Activated T-cell treated with anti-CD3 and anti-CD28 coated beads for 24 hours (primary cell): ENCODE data around the gene RALGAPA2.

ENCODE experiments used
- DNase-seq: peaks from one replicate; pipeline ENCODE4 v3.0.0-alpha.2; 2020; ENCODE audit warnings: low read depth

RALGAPA2 gene

DNA sequence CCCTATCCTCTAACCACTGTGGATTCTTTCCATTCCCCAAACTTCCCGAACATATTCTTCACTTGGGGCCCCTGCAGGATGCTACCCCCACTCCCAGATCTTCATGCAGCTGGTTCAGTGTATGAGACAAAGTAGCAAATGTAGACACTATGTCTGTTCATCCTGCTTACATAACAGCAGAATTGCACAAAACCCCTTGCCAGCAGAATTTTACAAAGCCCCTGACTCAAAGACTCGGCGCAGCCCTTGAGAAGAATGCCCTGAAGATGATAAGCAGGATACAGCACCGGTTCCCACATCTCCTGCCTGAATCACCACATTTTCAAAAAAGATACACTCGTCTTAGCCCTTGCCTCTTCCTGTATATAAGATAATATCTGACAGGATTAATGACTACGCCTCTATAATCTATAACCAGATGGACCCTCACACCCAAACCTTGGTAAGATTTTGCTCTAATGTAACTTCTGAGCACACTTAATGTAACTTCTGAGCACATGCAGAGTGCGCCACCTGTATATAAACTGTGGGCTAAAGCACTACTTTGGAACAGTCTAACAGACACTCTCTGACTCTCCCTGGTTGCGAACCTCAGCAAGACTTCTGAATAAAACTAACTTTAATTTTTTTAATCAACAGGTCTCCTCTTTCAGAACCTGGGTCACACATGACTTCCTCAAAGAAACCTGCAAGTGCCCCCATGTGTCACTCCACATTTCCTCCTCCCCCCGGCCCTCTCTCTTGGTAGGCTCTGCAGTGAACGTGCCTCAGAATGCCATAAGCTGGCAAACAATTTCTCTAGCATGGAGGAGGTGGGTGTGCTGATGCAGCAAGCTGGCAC is 28.7 kb downstream of the RALGAPA2 start:
- DNase-seq = no peak

DNA sequence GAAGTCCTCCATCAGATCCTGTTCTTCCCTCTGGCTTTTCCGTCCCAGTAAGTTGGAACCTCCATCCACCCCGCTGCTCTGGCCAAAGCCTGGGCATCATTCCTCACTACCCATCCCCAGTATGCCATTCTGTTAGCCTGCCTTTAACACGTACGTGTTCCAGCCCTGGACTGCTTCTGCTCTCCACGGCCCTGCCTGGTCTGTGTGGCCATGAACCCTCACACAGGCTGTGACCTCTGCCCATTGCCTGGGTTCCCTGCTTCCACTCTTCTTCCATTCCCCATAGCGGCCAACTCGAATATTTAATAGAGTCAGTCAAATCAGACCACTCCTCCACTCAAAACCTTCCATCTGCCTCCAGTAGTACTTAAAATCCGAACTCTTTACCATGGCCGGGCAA is 29.4 kb downstream of the RALGAPA2 start:
- no peak for DNase-seq

DNA sequence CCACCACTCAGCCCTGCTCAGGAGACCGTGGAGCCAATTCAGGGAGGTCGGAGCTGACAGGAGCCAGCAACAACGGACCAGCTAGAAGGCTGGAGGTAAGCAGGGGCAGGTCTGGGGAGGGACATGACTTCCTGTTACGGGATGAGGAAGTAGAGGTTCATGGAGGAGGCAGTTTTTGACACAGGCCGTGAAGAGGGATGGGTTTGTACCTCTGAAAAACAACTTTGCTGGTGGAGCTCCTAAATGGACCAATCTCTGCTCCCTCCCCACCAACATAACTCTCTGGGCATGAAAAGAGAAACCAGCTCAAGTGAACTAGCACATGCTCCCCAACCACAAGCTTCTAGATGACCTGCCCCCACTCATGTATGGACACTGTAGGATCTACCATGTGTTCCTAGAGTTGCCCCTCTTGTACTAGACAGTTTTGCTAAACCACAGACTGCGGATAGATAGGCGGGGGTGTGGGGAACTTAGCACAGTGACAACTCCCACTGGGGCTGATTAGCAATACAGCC is 31.4 kb downstream of the RALGAPA2 start:
- no peak for DNase-seq

DNA sequence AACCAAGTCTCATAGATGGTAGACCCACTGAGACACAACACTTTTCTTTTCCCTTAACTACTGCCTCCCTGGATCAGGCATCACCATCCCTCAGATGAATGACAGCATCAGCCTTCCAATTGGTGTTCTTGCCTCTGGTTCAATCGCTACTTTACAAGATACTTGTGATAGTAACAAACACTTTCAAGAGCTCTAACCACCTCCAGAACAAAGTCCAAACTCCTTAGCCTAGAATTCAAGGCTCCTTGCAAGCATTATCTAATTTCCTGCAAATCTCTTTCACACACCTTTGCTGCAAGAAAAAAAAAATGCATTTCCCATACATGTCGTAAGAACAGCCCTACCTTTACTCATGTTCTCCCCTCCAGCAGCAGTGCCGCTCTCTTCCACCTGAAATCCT is 33.1 kb downstream of the RALGAPA2 start:
- no peak for DNase-seq

DNA sequence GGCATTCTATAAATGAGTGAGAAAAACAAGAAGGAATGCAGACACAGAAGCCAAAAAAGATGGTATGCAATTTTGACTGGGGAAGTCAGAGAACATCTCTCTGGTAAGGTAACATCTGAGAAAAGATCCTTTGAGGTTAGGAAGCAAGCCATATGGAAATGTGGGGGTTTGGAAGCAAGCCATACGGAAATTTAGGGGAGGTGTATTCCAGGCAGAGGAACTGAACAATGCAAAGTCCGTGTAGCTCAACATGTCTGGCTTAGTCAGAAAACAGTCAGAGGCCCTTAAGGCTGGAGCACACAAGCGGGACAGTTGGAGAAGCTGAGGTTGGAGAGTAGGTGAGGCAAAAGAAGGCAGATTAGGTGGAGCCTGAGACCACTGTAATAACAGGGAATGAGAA is 35.3 kb downstream of the RALGAPA2 start:
- no peak for DNase-seq

DNA sequence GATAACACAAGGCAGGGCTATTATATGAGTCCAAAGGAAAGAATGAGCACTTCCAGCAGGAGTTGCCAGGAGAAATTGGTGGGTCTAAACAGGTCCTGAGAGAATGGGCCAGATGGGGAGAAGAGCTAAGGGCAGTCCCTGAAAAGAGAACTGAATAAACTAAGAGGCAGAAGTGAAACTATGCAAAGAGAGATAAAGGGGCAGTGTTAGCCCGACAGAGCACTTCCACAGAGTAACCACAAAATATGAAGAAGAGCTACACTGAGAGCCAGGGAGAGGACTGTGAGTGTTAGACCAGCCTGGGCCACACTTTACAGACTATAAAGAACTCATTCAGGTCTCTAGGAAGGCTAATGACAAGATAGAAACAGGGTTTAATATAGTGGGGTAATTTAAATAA is 43.8 kb downstream of the RALGAPA2 start:
- no peak for DNase-seq

DNA sequence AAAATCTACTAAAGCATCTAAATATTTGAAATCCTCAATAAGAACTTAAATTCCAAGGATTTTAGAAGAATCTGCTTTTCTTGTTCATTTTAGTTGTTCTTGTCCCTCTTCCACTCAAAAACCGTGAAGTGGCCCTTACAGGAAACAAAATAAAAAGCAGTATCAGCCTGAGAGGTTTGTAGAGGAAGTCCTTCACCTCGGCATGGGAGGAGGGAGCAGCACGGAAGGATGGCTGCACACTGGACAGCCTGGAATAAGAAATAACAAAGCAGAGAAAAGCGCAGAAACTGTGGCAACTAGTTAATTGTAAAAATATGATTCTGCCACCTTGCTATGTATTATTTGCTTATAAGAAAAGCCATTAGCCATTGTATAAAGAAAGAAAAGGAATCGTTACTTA is 46.1 kb downstream of the RALGAPA2 start:
- no peak for DNase-seq

DNA sequence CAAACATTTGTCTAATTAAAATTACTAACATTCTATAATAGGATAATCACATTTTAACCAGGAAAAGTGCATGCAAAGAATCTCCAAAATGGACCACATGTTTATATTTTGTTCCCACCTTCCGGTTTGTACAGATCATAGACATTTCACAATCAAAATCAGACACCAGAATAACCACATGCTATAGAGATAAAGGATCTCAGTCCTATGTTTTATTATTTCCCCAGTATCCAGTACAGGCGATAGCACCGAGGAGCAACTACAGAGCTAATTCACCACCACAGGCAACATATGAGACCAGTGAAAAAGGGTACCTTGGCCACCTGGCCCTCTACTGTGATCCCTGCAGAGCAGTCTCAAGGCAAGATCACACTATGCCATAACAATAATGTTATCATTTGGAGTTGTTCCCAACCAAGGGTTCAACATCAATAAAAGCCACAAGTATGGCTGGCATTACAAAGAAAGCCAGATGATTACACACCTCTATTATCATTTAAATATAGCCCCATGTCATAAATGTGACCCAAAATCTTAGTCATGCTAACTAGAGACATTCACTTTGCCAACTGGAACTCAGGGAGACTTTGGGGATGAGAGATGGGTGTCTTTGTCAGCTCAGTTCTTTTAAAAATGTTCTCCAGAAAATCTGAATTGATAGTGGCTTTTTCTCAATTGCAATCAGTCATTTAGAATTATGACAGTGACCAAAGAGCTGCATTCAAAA is 46.7 kb downstream of the RALGAPA2 start:
- no peak for DNase-seq

DNA sequence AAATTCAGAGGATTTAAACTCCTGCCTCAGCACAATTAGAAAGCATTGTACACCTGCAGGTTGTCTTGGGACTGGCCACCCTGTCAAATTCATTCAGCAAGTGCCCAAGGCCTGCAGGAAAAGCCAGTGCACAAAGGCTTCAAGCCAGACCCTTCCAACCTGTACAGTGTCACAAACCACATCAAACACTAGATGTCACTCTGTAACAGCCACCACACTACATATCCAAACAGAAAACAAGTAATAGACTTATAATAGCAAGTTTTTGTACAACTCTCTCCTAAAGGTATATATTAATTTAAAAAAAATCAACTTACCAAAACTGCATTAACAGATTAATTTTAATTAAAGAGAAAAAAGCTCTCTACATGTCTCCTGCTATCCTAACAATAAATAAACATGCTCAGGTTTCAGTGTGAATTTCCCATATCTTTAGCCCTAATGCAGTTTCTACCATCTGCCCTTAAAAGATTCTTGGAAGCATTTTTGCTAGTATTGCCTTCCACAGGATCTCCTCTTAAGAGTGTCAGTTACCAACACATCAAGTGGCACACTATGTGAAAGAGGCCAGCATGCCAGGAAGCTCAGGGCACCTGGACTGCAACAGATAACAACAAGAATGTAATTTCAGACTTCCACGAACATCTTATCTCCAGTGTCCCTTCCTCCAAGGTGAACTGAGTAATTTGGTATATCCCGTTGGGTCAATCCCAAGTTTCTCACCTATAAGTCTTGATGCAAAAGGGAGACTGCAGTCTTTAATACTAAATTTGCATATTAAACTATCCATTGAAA is 47.5 kb downstream of the RALGAPA2 start:
- no peak for DNase-seq

DNA sequence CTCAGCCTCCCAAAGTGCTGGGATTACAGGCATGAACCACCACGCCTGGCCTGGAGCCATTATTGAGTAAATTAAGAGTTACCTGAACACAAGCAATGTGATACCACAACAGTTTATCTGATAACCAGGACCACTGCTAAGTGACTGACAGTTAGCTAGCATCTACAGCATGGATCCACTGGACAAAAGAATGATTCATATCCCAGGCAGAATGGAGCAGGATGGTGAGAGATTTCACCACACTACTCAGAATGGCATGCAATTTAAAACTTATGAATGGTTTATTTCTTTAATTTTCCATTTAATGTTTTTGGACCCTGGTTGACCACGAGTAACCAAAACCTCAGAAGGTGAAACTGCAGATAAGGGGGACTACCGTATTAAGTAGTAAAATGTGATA is 48.6 kb downstream of the RALGAPA2 start:
- DNase-seq = no peak

DNA sequence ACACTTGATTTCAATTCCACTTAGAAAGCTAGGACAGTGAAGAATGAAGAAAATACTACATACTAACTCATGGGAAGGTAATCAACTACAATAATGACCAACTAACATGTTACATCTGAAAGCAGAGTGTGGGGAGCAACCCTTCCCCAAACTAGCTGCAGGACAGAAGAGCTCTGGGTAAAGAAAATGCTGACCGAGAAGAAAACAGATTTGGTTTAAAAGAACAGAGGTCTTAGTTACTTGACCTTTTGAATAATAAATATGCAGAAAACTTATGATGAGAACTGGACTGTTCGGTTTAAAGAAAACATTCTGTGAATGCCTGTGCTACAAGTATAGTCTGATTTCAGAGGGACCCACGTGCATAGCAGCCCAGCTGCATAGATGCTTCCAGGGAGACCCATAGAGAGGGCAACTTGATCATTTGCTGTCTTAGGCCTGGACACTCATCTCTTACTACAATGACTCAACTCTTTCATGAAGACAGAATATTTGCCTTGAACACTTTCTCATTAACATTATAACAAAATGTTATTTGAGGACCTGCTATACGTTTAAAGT is 53.5 kb downstream of the RALGAPA2 start:
- no peak for DNase-seq

DNA sequence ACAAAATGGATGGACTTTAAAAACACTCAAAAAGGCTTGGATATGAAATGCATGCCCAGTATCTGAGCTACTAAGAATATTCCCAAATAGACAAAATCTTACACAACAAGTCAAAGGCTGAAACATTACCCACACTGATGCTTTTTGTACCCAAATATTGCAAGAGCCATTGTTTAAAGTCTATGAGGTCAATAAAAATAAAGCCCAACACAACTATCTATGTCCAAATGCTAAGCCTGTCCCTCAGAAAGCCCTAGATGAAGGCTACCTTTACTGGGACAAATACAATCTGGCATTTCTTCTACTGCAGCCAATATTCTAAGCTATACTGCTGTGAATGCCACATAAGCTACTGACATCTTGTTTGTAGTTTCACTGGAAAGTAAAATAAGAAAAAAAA is 54.3 kb downstream of the RALGAPA2 start:
- no peak for DNase-seq

DNA sequence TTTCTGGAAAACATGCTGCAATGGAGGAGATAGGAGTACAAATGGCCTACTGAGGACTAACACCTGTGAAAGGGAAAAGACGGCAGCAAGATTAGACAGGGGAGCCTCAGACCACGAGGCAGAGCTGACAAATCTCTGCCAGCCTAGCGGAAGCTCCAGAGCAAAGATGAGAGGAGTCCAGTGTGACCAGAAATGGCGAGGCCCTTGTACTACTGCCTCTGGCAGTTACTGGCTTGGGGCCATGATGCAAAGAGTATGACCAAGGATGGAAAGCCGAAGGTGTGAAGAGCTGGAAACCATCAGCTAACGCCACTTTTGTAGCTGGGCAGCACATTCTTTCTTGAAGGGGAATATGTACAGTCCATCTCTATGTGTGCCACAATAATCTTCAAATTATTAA is 55.4 kb downstream of the RALGAPA2 start:
- no peak for DNase-seq

DNA sequence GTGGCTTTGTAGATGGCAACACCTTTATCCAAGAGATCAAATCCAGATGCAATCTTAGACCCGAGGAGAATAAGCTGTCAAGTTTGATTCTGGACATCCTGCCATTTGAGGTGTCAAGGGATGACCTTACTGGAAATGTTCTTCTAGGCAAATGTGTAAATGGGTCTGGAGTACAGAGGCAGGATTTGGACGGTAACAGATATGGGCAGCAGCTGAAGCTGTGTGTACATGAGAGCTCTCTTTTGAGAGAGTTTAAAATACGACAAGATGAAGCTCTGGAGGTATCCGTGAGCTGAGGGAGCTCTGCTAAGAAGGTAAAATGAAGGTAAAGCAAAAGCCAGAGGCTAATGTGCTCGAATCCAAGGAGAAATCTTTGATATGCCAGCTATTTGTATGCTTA is 56.6 kb downstream of the RALGAPA2 start:
- no peak for DNase-seq

DNA sequence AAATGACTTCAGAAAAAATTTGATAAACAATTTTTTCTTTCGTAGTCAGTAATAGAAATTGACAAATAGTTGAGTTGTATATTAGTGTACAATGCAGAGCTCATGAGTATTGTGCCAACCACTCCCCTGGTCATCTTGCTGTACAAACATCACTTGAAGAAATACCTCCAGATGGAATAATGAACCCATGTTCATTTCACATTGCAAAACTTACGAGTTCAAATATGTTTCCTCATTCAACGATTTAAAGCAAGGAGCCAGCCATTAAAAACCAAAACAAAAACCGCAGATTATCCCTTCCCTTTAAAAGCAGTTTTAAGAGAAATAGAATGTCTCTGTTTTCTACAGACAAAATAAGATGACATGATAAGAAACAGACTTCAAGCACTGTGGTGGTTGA is 62.5 kb downstream of the RALGAPA2 start:
- DNase-seq = no peak

DNA sequence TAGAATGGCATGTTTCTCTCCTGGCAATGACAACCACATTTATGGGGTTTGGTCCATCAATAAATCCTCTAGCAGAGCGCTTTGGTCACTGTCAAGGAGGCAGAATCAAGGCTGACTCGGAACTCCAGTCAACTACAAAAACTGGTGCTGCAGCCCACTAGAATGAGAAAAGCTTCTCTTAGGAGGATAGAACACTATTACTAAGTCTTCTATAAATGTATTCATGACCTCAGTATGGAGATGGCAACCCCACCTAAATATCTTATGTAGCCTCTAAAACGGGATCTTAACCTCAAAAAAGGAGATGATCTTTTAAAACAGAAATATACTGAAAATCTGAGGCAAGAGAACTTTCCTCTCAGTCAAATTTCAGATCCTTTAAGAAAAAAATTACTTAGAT is 68.5 kb downstream of the RALGAPA2 start:
- no peak for DNase-seq

DNA sequence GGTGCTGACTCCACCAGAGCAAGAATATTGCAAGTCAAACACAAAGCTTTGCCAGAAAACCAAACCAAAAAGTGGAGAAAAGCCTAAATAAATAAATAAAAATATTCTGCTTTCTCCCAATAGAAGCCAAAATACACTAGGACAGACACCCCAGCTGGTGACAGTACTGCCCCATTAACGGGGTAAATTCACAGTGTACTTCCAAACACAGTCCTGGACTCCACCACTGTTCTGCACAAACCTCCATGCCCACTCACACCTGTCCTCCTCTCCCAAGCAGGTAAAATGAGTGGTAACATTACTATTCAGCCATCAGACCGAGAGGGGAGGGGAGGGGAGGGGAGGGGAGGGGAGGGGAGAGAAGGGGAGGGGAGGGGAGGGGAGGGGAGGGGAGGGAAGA is 70.7 kb downstream of the RALGAPA2 start:
- DNase-seq = no peak

DNA sequence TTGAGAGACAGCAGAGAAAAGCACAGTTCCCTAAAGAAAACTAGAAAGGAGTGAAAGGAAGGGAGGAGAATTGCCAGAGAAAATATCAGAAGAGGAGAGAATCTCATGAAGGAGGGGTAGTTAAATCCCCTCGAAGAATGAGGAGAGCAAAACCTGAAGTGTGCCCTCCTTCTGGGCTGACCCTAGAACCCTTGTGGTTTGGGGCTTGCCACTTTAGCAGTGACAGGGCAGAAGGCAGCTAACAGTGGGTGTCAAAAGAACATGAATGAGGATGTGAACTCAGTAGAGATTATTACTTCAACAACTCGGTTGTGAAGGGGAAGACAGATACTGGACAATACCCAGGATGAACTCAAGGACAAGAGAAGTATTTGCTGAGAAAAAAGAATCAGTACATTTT is 73.6 kb downstream of the RALGAPA2 start:
- no peak for DNase-seq

DNA sequence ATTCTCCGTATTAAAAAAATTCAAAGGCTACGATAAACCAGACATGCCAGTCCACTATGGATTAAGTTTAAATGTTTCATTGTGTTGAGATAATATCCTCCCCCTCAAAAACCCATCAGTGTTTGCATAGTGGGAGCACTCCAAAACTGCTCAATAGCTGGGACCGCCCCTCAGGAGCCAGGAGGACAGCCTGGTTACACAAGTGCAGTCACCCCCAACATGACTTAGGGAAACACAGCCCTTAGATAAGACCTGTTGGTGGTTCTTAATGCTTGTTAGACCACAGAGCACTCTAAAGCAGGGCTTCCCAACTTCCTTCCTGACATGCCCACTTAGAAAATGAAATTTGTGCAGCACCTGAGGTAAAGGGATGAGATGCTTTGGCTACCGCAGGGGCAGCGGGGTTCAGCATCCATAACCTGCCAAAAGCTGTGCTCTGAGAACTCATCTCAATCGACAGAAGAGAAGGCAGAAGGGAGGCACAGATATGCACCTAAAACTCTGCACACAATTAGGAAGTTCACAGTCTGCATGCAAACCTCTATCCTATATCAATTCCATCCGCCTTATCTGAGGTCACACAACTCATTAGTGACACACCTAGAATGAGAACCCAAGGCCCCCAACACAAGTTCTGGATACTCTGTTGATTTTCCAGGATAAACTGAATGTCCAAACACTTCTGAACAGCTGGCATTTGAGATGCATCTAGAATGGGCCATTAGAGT is 74.3 kb downstream of the RALGAPA2 start:
- no peak for DNase-seq

DNA sequence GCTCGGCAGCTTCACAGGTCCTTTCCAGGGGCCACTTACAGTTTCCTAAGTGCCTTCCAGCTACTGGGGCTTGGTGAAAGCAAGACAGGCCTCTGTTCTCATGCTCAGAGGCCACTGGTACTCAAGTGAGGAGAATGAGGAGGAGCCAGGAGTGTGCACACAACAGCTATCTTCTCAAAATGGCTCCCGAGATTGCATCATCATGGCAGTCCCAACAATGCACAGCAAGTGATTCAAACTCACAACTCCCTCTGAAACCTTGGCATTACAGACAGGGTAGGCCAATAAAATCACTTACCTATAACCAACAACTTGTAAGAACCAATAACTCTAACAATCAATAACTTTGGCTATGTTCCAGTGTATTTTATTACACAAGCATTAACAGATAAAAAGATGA is 77.4 kb downstream of the RALGAPA2 start:
- DNase-seq = no peak

DNA sequence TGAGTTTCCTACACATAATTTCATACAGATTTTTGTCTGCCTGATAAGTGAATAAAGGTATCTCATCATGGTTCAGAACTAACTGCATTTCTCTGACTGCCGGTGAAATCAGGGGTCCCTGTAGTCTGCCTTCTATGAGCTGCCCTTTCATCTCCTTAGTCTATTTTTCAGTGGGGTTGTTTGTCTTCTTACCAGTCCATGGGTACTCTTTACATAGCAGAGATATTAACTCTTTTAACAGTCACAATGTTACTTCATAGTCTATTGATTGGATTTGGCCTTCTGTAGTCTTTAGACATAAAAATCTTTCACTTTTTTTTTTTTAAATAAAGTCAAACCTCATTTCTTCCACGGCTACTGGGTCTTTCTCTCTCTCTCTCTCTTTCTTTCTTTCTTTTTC is 79.8 kb downstream of the RALGAPA2 start:
- no peak for DNase-seq

DNA sequence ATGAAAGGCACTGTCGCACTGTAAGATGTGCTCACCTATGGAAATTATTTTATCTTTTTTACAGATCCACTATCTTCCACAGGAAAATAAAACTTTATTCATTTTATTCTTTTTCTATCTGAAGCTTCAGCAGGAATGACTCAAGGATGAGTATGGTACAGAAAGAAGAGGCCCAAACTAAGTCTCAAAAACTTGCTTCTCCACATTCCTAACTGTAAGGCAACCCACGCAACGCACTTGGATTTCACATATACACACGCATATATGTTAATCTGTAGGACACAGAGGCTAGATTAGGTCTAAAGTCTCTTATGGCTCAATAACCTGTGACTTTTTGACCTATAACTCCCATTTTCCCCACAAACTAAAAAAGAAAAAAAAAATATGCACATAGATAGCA is 81.9 kb downstream of the RALGAPA2 start:
- DNase-seq = no peak
